ENCODE results near the gene SDC1. TPM values are rescaled to one million over a fixed set of nuclear protein-coding genes. Genes with fewer than 3 reads are reported as not detected.

Gene SDC1
- total and polyA plus RNA-seq, 12 donors, result 3.1 to 74.2 (median 18.0) TPM

- TF ChIP-seq, protein P1, sequence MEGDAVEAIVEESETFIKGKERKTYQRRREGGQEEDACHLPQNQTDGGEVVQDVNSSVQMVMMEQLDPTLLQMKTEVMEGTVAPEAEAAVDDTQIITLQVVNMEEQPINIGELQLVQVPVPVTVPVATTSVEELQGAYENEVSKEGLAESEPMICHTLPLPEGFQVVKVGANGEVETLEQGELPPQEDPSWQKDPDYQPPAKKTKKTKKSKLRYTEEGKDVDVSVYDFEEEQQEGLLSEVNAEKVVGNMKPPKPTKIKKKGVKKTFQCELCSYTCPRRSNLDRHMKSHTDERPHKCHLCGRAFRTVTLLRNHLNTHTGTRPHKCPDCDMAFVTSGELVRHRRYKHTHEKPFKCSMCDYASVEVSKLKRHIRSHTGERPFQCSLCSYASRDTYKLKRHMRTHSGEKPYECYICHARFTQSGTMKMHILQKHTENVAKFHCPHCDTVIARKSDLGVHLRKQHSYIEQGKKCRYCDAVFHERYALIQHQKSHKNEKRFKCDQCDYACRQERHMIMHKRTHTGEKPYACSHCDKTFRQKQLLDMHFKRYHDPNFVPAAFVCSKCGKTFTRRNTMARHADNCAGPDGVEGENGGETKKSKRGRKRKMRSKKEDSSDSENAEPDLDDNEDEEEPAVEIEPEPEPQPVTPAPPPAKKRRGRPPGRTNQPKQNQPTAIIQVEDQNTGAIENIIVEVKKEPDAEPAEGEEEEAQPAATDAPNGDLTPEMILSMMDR (IDR thresholded peaks at IDR 0.05), result no peak
- TF ChIP-seq POLR2A (IDR thresholded peaks at IDR 0.05), result no peak
Observed at GRCh38 chr2:20232837-20233207, 7.9 kb upstream of the SDC1 start.

DNA sequence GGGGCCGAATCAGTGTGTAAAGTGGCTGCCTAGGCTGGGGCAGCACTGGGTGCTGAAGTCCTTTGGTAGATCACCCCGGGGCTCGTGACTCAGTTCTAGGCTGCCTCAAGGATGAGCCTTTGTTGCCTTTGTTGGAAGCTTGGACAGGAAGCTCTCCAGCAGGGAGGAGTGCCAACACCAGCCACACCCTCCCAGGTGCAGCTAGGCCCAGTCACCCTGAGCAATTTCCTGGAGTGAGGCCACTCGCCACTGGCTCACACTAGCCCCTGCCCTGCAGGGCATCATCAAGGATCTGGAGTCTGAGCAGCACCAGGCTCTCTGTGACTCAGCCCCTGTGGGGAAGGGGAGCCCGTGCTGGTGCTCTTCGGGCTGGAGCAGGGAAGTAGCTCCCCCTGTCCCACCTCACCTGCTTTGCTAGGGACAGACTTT is 6.7 kb upstream of the SDC1 start:
- intact Hi-C loops (cut with DNase I), result no loop called here
- Histone ChIP-seq H3K36me3 (replicated peaks in 1 of 2) (no peaks in the 10 kb centered on the region), H3K4me3 (no peak overlapping the region), H3K4me1 (replicated peaks in 1 of 2) (no peaks in the 10 kb centered on the region), H3K9me3 (replicated peaks in 1 of 3) (no peaks in the 10 kb centered on the region), H3K27me3 (peaks cover 6% of the 10 kb centered on the region), H3K27ac (no peak overlapping the region)
- WGBS, 4 donors, result 61 to 66% (median 63%) methylated on average over 4 to 6 of the region's 6 CpGs
- no peak for TF ChIP-seq POLR2A (IDR thresholded peaks at IDR 0.05)
- TF ChIP-seq, protein P1 (IDR thresholded peaks at IDR 0.05), result no peak
- DNase-seq, result peak in 2 of 7 donors; percentile 25 to 41

More at GRCh38 chr2:20232837-20233207, 7.9 kb upstream of the SDC1 start:
- no peaks in the 10 kb centered on the region for H3K4me1 ChIP-seq (replicated peaks in 1 of 2)
- peaks cover 4% of the 10 kb centered on the region for H3K27me3 ChIP-seq
- H3K36me3 ChIP-seq (replicated peaks in 1 of 2), result no peaks in the 10 kb centered on the region
- intact Hi-C loops (cut with DNase I), result no loop called here
- no peak for DNase-seq
- no peaks in the 10 kb centered on the region for H3K9me3 ChIP-seq (replicated peaks in 1 of 3)
- H3K27ac ChIP-seq, result no peak overlapping the region
- WGBS, 4 donors, result 82 to 95% (median 90%) methylated on average over 5 of the region's 5 CpGs
- no peak overlapping the region for H3K4me3 ChIP-seq

GRCh38 chr2:20231159-20231558 is 6.2 kb upstream of the SDC1 start:
- Histone ChIP-seq H3K9me3 (replicated peaks in 1 of 3) (no peaks in the 10 kb centered on the region), H3K4me1 (replicated peaks in 1 of 2) (no peaks in the 10 kb centered on the region), H3K4me3 (no peak overlapping the region), H3K27me3 (peaks cover 6% of the 10 kb centered on the region), H3K27ac (no peak overlapping the region), H3K36me3 (replicated peaks in 1 of 2) (no peaks in the 10 kb centered on the region)
- intact Hi-C loops (cut with DNase I), result no loop called here
- TF ChIP-seq, protein P1 (IDR thresholded peaks at IDR 0.05), result no peak
- TF ChIP-seq POLR2A (IDR thresholded peaks at IDR 0.05), result no peak
- 83 to 91% (median 87%) methylated on average over 6 of the region's 6 CpGs for WGBS, 4 donors
- DNase-seq, result no peak

DNA sequence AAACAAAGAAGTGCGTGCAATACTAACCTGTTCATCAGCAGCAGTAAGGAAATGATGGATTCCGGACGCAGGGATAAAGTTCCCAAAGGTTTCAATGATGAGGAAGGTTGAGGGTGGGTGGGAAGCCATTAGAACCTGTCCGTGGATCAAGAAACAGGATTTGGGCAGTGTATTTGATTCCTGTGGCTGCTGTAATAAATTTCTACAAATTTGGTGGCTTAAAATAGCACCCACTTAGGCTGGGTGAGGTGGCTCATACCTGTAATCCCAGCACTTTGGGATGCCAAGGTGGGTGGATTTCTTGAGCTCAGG is 5.1 kb upstream of the SDC1 start:
- no peak for DNase-seq
- Histone ChIP-seq H3K36me3 (replicated peaks in 1 of 2) (no peaks in the 10 kb centered on the region), H3K27me3 (peaks cover 6% of the 10 kb centered on the region), H3K9me3 (replicated peaks in 1 of 3) (no peaks in the 10 kb centered on the region), H3K27ac (no peak overlapping the region), H3K4me3 (no peak overlapping the region), H3K4me1 (replicated peaks in 1 of 2) (no peaks in the 10 kb centered on the region)
- intact Hi-C loops (cut with DNase I), result no loop called here
- 77 to 95% (median 94%) methylated on average over 4 of the region's 4 CpGs for WGBS, 4 donors
- TF ChIP-seq POLR2A (IDR thresholded peaks at IDR 0.05), result no peak
- TF ChIP-seq, protein P1 (IDR thresholded peaks at IDR 0.05), result no peak
